ENCODE results near the gene TOR1AIP2. TPM values are rescaled to one million over a fixed set of nuclear protein-coding genes. Genes with fewer than 3 reads are reported as not detected.
"Not testable (repeated sequence)": the region's sequence is repeated elsewhere in the genome, so short reads cannot be mapped to it uniquely, and the experiment has no call there.

TOR1AIP2 gene
- total and polyA plus RNA-seq, 7 donors, result 4.2 to 47.9 (median 43.2) TPM

DNA sequence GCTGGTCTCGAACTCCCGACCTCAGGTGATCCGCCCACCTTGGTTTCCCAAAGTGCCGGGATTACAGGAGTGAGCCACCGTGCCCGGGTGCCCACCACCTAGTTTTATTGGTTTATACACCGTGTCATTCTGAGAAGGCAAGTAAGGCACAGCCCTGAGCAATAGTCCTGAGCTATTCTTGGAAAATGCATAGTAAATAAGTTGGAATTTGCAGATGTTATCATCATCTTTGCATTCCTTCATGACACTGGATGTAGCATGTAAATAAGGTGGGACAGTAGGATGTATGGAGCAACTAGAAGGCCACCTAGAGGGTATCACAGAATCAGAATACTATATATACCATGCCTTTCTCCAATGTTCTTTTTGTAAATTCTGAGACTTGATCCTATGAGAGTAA is 11.0 kb downstream of the TOR1AIP2 start:
- Histone ChIP-seq H3K36me3 (peaks cover 6 to 60% (median 10%) of the 10 kb centered on the region in 4 donors), H3K27ac (no peak overlapping the region)
- intact Hi-C loops (cut with DNase I), result loop anchor here (5.0 kb wide), 1 partner anchor 311 kb away; no protein-coding TSS in a partner anchor

GRCh38 chr1:179865377-179865776 is 12.2 kb downstream of the TOR1AIP2 start:
- 95 to 97% methylated on average over 6 of the region's 6 CpGs for WGBS, 2 donors
- Histone ChIP-seq H3K4me1 (peaks cover 0 to 9% (median 3%) of the 10 kb centered on the region in 4 donors), H3K27me3 (no peaks in the 10 kb centered on the region), H3K9me3 (no peaks in the 10 kb centered on the region), H3K4me3 (no peak overlapping the region), H3K27ac (no peak overlapping the region), H3K36me3 (peaks cover 6 to 68% (median 10%) of the 10 kb centered on the region in 4 donors)
- intact Hi-C loops (cut with DNase I), result loop anchor here (5.0 kb wide), 1 partner anchor 312 kb away; no protein-coding TSS in a partner anchor
- no peak for TF ChIP-seq POLR2A (IDR thresholded peaks at IDR 0.05)
- TF ChIP-seq, protein P1, sequence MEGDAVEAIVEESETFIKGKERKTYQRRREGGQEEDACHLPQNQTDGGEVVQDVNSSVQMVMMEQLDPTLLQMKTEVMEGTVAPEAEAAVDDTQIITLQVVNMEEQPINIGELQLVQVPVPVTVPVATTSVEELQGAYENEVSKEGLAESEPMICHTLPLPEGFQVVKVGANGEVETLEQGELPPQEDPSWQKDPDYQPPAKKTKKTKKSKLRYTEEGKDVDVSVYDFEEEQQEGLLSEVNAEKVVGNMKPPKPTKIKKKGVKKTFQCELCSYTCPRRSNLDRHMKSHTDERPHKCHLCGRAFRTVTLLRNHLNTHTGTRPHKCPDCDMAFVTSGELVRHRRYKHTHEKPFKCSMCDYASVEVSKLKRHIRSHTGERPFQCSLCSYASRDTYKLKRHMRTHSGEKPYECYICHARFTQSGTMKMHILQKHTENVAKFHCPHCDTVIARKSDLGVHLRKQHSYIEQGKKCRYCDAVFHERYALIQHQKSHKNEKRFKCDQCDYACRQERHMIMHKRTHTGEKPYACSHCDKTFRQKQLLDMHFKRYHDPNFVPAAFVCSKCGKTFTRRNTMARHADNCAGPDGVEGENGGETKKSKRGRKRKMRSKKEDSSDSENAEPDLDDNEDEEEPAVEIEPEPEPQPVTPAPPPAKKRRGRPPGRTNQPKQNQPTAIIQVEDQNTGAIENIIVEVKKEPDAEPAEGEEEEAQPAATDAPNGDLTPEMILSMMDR (IDR thresholded peaks at IDR 0.05), result no peak
- no peak for TF ChIP-seq POLR2AphosphoS5 (IDR thresholded peaks at IDR 0.05)
- TF ChIP-seq EP300 (IDR thresholded peaks at IDR 0.05), result no peak
- DNase-seq, result no peak

More for the DNA sequence above, 11.0 kb downstream of the TOR1AIP2 start:
- WGBS, 2 donors, result 91 to 93% methylated on average over 7 of the region's 7 CpGs
- Histone ChIP-seq H3K9me3 (no peaks in the 10 kb centered on the region), H3K27me3 (no peaks in the 10 kb centered on the region), H3K4me3 (no peak overlapping the region), H3K4me1 (peaks cover 0 to 16% (median 7%) of the 10 kb centered on the region in 4 donors)
- no peak for DNase-seq
- TF ChIP-seq POLR2A (IDR thresholded peaks at IDR 0.05) (no peak), POLR2AphosphoS5 (IDR thresholded peaks at IDR 0.05) (no peak), EP300 (IDR thresholded peaks at IDR 0.05) (no peak)
- TF ChIP-seq, protein P1 (IDR thresholded peaks at IDR 0.05), result no peak

DNA sequence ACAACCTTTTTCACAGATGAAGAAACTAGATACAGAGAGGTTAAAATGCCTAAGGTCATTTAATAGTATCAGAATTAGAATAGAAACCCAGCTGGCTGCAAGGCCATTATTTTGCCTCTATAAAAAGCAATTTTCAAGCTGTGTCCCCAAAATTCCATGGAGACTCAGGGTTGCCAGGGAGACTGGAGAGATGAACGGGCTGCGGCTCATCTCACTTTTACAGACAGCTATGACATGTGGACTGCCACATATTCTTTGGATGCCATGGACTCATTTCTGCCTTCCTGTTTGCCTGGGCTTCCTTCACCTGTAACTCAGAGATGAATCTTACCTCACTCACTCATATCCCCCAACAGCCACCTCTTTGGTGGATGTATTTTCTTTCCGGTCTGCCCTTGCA is 17.0 kb downstream of the TOR1AIP2 start:
- WGBS, 2 donors, result 94 to 97% methylated on average over 3 of the region's 3 CpGs
- H3K9me3 ChIP-seq, result no peaks in the 10 kb centered on the region
- H3K27ac ChIP-seq, result no peak overlapping the region
- H3K4me3 ChIP-seq, result no peak overlapping the region
- peaks cover 10 to 80% (median 14%) of the 10 kb centered on the region in 4 donors for H3K36me3 ChIP-seq
- DNase-seq, result no peak
- H3K4me1 ChIP-seq, result no peaks in the 10 kb centered on the region
- TF ChIP-seq POLR2A (IDR thresholded peaks at IDR 0.05) (no peak), EP300 (IDR thresholded peaks at IDR 0.05) (no peak), POLR2AphosphoS5 (IDR thresholded peaks at IDR 0.05) (no peak)
- TF ChIP-seq, protein P1 (IDR thresholded peaks at IDR 0.05), result no peak
- intact Hi-C loops (cut with DNase I), result no loop called here
- H3K27me3 ChIP-seq, result no peaks in the 10 kb centered on the region

- 89 to 93% methylated on average over 4 of the region's 4 CpGs for WGBS, 2 donors
- Histone ChIP-seq H3K9me3 (no peaks in the 10 kb centered on the region), H3K27me3 (no peaks in the 10 kb centered on the region), H3K36me3 (peaks cover 0 to 70% (median 11%) of the 10 kb centered on the region in 4 donors), H3K27ac (no peak overlapping the region), H3K4me1 (no peaks in the 10 kb centered on the region), H3K4me3 (no peak overlapping the region)
- intact Hi-C loops (cut with DNase I), result no loop called here
- TF ChIP-seq POLR2AphosphoS5 (IDR thresholded peaks at IDR 0.05) (no peak), POLR2A (IDR thresholded peaks at IDR 0.05) (no peak), EP300 (IDR thresholded peaks at IDR 0.05) (no peak)
- TF ChIP-seq, protein P1 (IDR thresholded peaks at IDR 0.05), result no peak
- no peak for DNase-seq
These were observed 20.6 kb downstream of the TOR1AIP2 start for GRCh38 chr1:179857009-179857408.

DNA sequence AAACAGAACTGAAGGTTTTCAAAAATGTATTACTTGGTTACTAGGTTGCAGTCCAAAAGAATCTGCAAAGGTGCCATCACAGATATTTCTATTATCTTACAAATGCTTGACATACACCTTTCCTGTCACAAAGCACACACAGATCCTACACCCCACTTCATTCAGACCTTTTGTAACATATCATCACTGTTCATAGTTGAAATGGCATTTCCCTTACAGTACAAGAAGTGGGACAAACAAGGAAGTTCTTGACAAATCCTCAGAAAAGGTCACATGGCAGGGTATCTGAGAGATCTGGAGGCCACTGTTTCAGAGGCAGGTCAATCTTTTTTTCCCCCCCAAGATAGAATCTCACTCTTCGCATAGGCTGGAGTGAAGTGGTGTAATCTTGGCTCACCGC is 21.3 kb downstream of the TOR1AIP2 start:
- TF ChIP-seq POLR2AphosphoS5 (IDR thresholded peaks at IDR 0.05) (no peak), EP300 (IDR thresholded peaks at IDR 0.05) (no peak)
- TF ChIP-seq, protein P1 (IDR thresholded peaks at IDR 0.05), result no peak
- DNase-seq, result no peak
- Histone ChIP-seq H3K9me3 (no peaks in the 10 kb centered on the region), H3K4me1 (no peaks in the 10 kb centered on the region), H3K27me3 (no peaks in the 10 kb centered on the region), H3K36me3 (peaks cover 0 to 71% (median 17%) of the 10 kb centered on the region in 4 donors), H3K4me3 (no peak overlapping the region), H3K27ac (no peak overlapping the region)
- intact Hi-C loops (cut with DNase I), result no loop called here
- WGBS, 2 donors, result 92 to 97% methylated on average over 2 of the region's 2 CpGs

DNA sequence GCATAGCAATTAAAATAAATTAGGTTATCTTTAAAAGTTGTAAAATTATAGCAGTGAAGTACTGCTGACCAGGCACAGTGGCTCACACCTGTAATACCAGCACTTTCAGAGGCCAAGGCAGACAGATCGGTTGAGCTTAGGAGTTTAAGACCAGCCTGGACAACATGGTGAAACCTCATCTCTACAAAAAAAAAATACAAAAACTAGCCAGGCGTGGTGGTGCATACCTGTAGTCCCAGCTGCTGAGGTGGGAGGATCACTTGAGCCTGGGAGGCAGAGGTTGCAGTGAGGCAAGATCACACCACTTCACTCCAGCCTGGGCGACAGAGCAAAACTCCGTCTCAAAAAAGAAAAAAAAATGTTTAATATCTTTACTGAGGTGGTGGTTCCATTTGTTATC is 21.8 kb downstream of the TOR1AIP2 start:
- DNase-seq; H3K4me1 ChIP-seq; H3K27me3 ChIP-seq; intact Hi-C loops (cut with DNase I); H3K4me3 ChIP-seq; H3K9me3 ChIP-seq; H3K27ac ChIP-seq: not testable (repeated sequence)
- H3K36me3 ChIP-seq, result peaks cover 0 to 74% (median 21%) of the 10 kb centered on the region in 4 donors
- 89 to 95% methylated on average over 4 of the region's 4 CpGs for WGBS, 2 donors
